NCI-H187 treated with DMSO at 0.1 percent for 48 hours (cell line): ENCODE data around the gene ZNF667.

Experiments
- DNase-seq: peaks from one replicate; lab custom pipeline; 2025; lab: John Stamatoyannopoulos, UW

ZNF667 gene

GRCh38 chr19:56476651-56477428, at the start of gene ZNF667:
Gene ZNF667, minus strand, starts transcription at chr19:56477345. Its CDS starts 14,975 bp downstream, at chr19:56462370.
- DNase-seq = no peak

- no peak for DNase-seq
These were observed 48.2 kb upstream of the ZNF667 start for GRCh38 chr19:56525214-56525860.

GRCh38 chr19:56508290-56508778, 31.2 kb upstream of the ZNF667 start:
- no peak for DNase-seq

- peak; percentile 61 for DNase-seq
These were observed 30.5 kb upstream of the ZNF667 start, which contains the start of gene ZNF471 for GRCh38 chr19:56507446-56508289. Gene ZNF471, plus strand, starts transcription at chr19:56507855. Its CDS starts 3,717 bp downstream, at chr19:56511572.

- DNase-seq = no peak
These were observed 27.4 kb upstream of the ZNF667 start for GRCh38 chr19:56504581-56504980.

- DNase-seq = no peak
These were observed 14.3 kb upstream of the ZNF667 start for GRCh38 chr19:56491399-56491798.

- no peak for DNase-seq
These were observed 539 bp upstream of the ZNF667 start for GRCh38 chr19:56477429-56478338.

- DNase-seq = no peak
These were observed 1.1 kb downstream of the ZNF667 start for GRCh38 chr19:56476093-56476492.

GRCh38 chr19:56474308-56474707, 2.8 kb downstream of the ZNF667 start:
- DNase-seq = no peak

- DNase-seq = no peak
These were observed 35.8 kb downstream of the ZNF667 start for GRCh38 chr19:56441206-56441792.

- no peak for DNase-seq
These were observed 53.2 kb downstream of the ZNF667 start for GRCh38 chr19:56423985-56424353.

- DNase-seq = no peak
These were observed 53.7 kb downstream of the ZNF667 start for GRCh38 chr19:56423276-56423984.

- no peak for DNase-seq
These were observed 72.1 kb downstream of the ZNF667 start for GRCh38 chr19:56405062-56405461.

GRCh38 chr19:56404705-56405056, 72.5 kb downstream of the ZNF667 start:
- no peak for DNase-seq

GRCh38 chr19:56403764-56404704, 73.1 kb downstream of the ZNF667 start, which contains the start of gene ZNF583:
Gene ZNF583, plus strand, starts transcription at chr19:56404332. Its CDS starts 2,783 bp downstream, at chr19:56407115.
- peak; percentile 10 for DNase-seq

GRCh38 chr19:56403261-56403660, 73.9 kb downstream of the ZNF667 start:
- no peak for DNase-seq

GRCh38 chr19:56400485-56400884, 76.7 kb downstream of the ZNF667 start:
- no peak for DNase-seq

- DNase-seq = no peak
These were observed 78.3 kb downstream of the ZNF667 start for GRCh38 chr19:56398809-56399208.
